SK-N-SH treated with all-trans-retinoic acid at 6 μM for 48 hours (cell line): Measurements from ENCODE around the gene TCF7.
"Not testable (repeated sequence)": the region's sequence is repeated elsewhere in the genome, so short reads cannot be mapped to it uniquely, and the experiment has no call there.

Experiments
- ATAC-seq: fragments of 200-7000 bp; cut with Tn5 transposase; 3 replicates; pipeline ENCODE4 v1.9.1; 2020; ENCODE audit warnings: mild to moderate bottlenecking, moderate library complexity
- ARNTL ChIP-seq: fragments of 450-650 bp; formaldehyde crosslinking; IDR thresholded peaks from 2 replicates; pipeline ENCODE4 v1.5.0; 2020; ENCODE audit warnings: low read depth, mild to moderate bottlenecking, moderate library complexity, borderline replicate concordance
- BACH2 ChIP-seq: fragments of 250-450 bp; sonication (Bioruptor Pico); IDR thresholded peaks from 2 replicates; pipeline ENCODE4 v1.9.0; 2021; ENCODE audit warnings: mild to moderate bottlenecking, borderline replicate concordance
- CREB5 ChIP-seq: fragments of 250-450 bp; sonication (Bioruptor Pico); IDR thresholded peaks from 2 replicates; pipeline ENCODE4 v1.5.1; 2020; ENCODE audit warnings: low read depth, mild to moderate bottlenecking, moderate library complexity
- CSDC2 ChIP-seq: fragments of 250-450 bp; sonication (Bioruptor Pico); IDR thresholded peaks from 2 replicates; pipeline ENCODE4 v1.5.0; 2020; ENCODE audit warnings: mild to moderate bottlenecking, moderate library complexity
- CSRNP3 ChIP-seq: fragments of 250-450 bp; sonication (Bioruptor Pico); IDR thresholded peaks from 2 replicates; pipeline ENCODE4 v1.5.1; 2021; ENCODE audit warnings: mild to moderate bottlenecking, moderate library complexity
- ESRRG ChIP-seq: fragments of 250-450 bp; sonication (Bioruptor Pico); IDR thresholded peaks from 2 replicates; pipeline ENCODE4 v1.6.1; 2021; ENCODE audit warnings: mild to moderate bottlenecking
- GLIS3 ChIP-seq: fragments of 250-450 bp; sonication (Bioruptor Pico); IDR thresholded peaks from 2 replicates; pipeline ENCODE4 v1.5.0; 2020; ENCODE audit warnings: mild to moderate bottlenecking, moderate library complexity
- ISL1 ChIP-seq: fragments of 250-450 bp; sonication (Bioruptor Pico); IDR thresholded peaks from 2 replicates; pipeline ENCODE4 v2.1.2; 2022; ENCODE audit warnings: mild to moderate bottlenecking, moderate library complexity
- OSR1 ChIP-seq: fragments of 250-450 bp; sonication (Bioruptor Pico); IDR thresholded peaks from 2 replicates; pipeline ENCODE4 v1.8.0; 2022; ENCODE audit warnings: moderate library complexity, mild to moderate bottlenecking, inconsistent platforms
- PPARA ChIP-seq: fragments of 250-450 bp; sonication (Bioruptor Pico); IDR thresholded peaks from 2 replicates; pipeline ENCODE4 v1.5.0; 2020; ENCODE audit warnings: mild to moderate bottlenecking, borderline replicate concordance
- RARB ChIP-seq: fragments of 250-450 bp; sonication (Bioruptor Pico); IDR thresholded peaks from 2 replicates; pipeline ENCODE4 v1.8.0; 2021; ENCODE audit warnings: mild to moderate bottlenecking, moderate library complexity
- SNAI2 ChIP-seq: fragments of 250-450 bp; sonication (Bioruptor Pico); IDR thresholded peaks from 2 replicates; pipeline ENCODE4 v1.5.0; 2020; ENCODE audit warnings: mild to moderate bottlenecking, moderate library complexity
- TCF4 ChIP-seq: fragments of 250-450 bp; sonication (Bioruptor Pico); IDR thresholded peaks from 2 replicates; pipeline ENCODE4 v1.8.0; 2021; ENCODE audit warnings: mild to moderate bottlenecking, moderate library complexity, borderline replicate concordance
- ZC3H10 ChIP-seq: fragments of 250-450 bp; sonication (Bioruptor Pico); IDR thresholded peaks from 2 replicates; pipeline ENCODE4 v1.5.1; 2021; ENCODE audit warnings: mild to moderate bottlenecking, moderate library complexity
- ZNF565 ChIP-seq: fragments of 450-650 bp; formaldehyde crosslinking; conservative IDR thresholded peaks from 2 replicates; pipeline ENCODE4 v1.5.0; 2020; ENCODE audit warnings: low read depth, mild to moderate bottlenecking, moderate library complexity
- ZNF70 ChIP-seq: fragments of 450-650 bp; formaldehyde crosslinking; IDR thresholded peaks from 2 replicates; pipeline ENCODE4 v1.5.0; 2020; ENCODE audit warnings: mild to moderate bottlenecking, moderate library complexity
- ZNF8 ChIP-seq: fragments of 450-650 bp; formaldehyde crosslinking; IDR thresholded peaks from 2 replicates; pipeline ENCODE4 v1.5.0; 2020; ENCODE audit warnings: mild to moderate bottlenecking, moderate library complexity
- TF ChIP-seq, protein P1 (sequence below): fragments of 250-450 bp; sonication (Bioruptor Pico); IDR thresholded peaks from 2 replicates; pipeline ENCODE4 v1.5.0; 2020; ENCODE audit warnings: mild to moderate bottlenecking, moderate library complexity

TCF7 gene

DNA sequence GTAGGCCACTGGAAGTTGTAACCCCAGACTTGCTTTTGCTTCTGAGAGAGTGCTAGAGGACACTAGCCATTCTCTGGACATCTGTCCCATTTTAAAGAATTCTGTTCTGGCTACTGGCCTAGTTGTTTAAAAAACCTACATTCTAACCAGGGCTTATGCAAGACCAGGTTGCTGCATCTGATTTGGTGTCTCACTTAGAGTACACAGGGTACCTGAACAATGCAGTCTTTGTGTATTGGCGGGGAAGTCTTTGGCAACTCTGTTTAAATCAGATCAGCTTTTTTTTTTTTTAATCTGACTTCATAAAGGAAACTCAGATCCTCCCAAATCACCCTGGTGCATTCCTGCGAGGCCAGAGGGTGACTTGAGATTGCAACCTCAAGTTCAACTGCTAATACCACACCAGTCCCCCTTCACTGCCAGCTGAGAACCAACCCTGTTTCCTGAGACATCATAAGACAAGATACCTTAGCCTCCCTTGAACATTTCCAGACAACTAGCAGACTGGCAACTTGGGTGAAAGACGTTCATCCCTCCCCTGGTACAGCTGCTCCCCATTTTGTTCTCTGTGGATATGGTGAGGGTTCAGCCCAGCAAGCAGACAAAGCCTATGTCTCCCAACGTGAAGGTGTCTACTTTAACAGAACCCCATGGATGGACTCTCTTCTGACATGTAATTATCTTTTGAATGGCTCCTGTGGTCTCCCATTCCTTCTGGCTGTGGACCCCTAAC is 35.3 kb downstream of the TCF7 start:
- no peak for TF ChIP-seq CREB5
- TF ChIP-seq ZC3H10 (CRISPR knock-in tag) = no peak
- TF ChIP-seq GLIS3 (CRISPR knock-in tag) = no peak
- TF ChIP-seq RARB (CRISPR knock-in tag) = no peak
- TF ChIP-seq, protein P1, sequence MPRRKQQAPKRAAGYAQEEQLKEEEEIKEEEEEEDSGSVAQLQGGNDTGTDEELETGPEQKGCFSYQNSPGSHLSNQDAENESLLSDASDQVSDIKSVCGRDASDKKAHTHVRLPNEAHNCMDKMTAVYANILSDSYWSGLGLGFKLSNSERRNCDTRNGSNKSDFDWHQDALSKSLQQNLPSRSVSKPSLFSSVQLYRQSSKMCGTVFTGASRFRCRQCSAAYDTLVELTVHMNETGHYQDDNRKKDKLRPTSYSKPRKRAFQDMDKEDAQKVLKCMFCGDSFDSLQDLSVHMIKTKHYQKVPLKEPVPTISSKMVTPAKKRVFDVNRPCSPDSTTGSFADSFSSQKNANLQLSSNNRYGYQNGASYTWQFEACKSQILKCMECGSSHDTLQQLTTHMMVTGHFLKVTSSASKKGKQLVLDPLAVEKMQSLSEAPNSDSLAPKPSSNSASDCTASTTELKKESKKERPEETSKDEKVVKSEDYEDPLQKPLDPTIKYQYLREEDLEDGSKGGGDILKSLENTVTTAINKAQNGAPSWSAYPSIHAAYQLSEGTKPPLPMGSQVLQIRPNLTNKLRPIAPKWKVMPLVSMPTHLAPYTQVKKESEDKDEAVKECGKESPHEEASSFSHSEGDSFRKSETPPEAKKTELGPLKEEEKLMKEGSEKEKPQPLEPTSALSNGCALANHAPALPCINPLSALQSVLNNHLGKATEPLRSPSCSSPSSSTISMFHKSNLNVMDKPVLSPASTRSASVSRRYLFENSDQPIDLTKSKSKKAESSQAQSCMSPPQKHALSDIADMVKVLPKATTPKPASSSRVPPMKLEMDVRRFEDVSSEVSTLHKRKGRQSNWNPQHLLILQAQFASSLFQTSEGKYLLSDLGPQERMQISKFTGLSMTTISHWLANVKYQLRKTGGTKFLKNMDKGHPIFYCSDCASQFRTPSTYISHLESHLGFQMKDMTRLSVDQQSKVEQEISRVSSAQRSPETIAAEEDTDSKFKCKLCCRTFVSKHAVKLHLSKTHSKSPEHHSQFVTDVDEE (CRISPR knock-in tag) = no peak
- TF ChIP-seq ISL1 (CRISPR knock-in tag) = no peak
- TF ChIP-seq ESRRG (CRISPR knock-in tag) = no peak
- no peak for TF ChIP-seq PPARA (CRISPR knock-in tag)
- ATAC-seq = no peak

DNA sequence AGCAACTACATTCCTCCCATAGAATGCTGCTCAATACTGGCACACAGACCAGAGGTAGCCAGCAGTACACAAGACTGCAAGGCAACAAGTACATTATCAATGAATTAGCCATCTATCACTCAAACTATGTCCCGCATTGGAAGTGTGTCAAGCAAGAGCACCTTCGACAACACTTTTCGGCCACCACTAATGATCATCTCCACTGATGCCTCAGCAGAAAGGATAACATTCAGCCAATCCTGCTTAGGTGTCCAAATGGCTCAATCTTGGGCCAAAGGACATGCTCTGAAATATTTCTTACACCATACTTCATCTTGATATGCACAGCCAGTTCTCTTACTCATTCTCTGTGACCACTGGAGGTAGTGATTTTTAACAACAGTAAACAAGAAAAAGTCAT is 37.2 kb downstream of the TCF7 start:
- no peak for TF ChIP-seq PPARA (CRISPR knock-in tag)
- TF ChIP-seq BACH2 (CRISPR knock-in tag) = no peak
- no peak for TF ChIP-seq SNAI2 (CRISPR knock-in tag)
- TF ChIP-seq, protein P1 (CRISPR knock-in tag) = no peak
- no peak for TF ChIP-seq ESRRG (CRISPR knock-in tag)
- TF ChIP-seq ZNF70 (CRISPR knock-in tag) = no peak
- TF ChIP-seq ARNTL (CRISPR knock-in tag) = no peak
- TF ChIP-seq ZNF565 (CRISPR knock-in tag) = no peak
- TF ChIP-seq ZNF8 (CRISPR knock-in tag) = no peak
- no peak for ATAC-seq

- ATAC-seq = not testable (repeated sequence)
These were observed 37.8 kb downstream of the TCF7 start for GRCh38 chr5:134152173-134152832.

DNA sequence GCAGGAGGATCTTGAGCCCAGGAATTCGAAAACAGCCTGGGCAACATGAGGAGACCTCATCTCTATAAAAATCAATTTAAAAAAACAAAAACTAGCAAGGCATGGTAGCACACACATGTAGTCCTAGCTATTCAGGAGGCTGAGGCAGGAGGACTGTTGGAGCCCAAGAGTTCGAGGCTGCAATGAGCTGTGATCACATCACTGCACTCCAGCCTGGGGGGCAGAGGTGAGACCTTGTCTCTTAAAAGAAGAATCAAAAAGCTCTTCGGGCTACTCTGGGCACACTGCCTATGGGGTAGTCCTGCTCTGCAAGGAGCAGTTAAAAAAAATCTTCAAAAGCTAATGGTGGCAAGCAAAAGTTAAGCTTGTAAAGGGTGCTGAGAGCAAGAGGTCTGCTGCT is 38.8 kb downstream of the TCF7 start:
- TF ChIP-seq ARNTL (CRISPR knock-in tag) = no peak
- no peak for TF ChIP-seq CSDC2
- no peak for TF ChIP-seq ISL1 (CRISPR knock-in tag)
- no peak for TF ChIP-seq OSR1
- no peak for TF ChIP-seq RARB (CRISPR knock-in tag)
- TF ChIP-seq ESRRG (CRISPR knock-in tag) = no peak
- TF ChIP-seq ZNF8 (CRISPR knock-in tag) = no peak
- TF ChIP-seq SNAI2 (CRISPR knock-in tag) = no peak
- no peak for TF ChIP-seq CREB5
- TF ChIP-seq PPARA (CRISPR knock-in tag) = no peak
- TF ChIP-seq ZNF70 (CRISPR knock-in tag) = no peak
- TF ChIP-seq TCF4 (CRISPR knock-in tag) = no peak
- no peak for TF ChIP-seq CSRNP3 (CRISPR knock-in tag)
- TF ChIP-seq ZNF565 (CRISPR knock-in tag) = no peak
- no peak for TF ChIP-seq BACH2 (CRISPR knock-in tag)
- ATAC-seq = no peak
